Measurements from ENCODE around the gene CNPY2.

DNA sequence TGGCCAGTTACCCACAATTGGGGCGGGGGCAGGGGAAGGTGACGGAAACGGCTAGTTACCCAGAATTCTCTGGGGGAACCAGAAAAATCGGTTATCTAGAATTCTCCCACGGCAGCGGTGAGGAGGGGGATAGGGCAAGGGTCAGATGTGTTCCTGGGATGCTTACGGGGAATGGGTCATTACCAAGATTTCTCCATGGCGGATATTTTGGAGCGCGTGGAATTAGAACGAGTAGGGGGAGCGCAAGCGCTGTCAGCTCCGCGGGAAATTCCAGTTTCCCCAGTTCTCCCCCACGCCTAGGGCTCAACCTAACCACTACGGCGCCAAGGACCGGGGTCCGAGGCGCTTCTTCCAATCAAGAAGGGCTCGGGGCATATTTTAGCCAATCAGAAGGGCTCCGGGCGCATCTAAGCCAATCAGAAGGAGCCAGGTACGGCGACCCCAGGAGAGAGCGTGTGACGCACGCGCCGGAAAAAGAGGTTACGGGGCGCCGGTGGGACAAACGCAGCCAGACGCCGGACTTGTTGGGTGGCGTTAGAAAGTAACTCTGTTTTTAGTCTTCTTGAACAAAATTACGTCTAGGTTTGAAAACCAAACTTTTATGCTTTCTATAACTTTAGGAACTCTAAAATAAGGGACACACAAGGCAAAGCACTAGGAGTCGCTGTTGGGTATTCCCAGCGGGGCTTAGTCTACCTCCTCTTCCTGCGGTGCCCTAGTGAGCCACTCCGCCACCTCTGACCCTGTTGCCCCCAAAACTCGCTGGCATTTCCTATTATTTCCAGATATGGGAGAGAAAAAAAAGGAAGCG is 18.1 kb upstream of the CNPY2 start, which contains the start of gene PAN2:
- peak; percentile 42 to 67 (median 53) for TF ChIP-seq CTCF (IDR thresholded peaks at IDR 0.05)
- TF ChIP-seq POLR2A (IDR thresholded peaks at IDR 0.05), result peak; percentile 69 to 80
